Fibroblast of lung (primary cell): Measurements from ENCODE around the gene THAP10. TPM values are rescaled to one million over a fixed set of nuclear protein-coding genes. Genes with fewer than 3 reads are reported as not detected.
A peak's percentile ranks its signal among the peaks of the same experiment; 100 is the strongest.

ENCODE experiments used
- DNase-seq, 2 donors: peaks; one replicate each; pipeline versions ENCODE4 v3.0.0 to v3.0.0-alpha.2; 2010; ENCODE audit warnings: low read depth in 2 of 2
- H2AFZ ChIP-seq: 2 replicates; pipeline ENCODE4 v1.5.1; 2012; ENCODE audit warnings: low read length, control low read depth, inconsistent platforms
- H3K27ac ChIP-seq: 2 replicates; pipeline ENCODE4 v1.5.1; 2011; ENCODE audit warnings: low read length, control low read depth; ENCODE audit not compliant: insufficient read depth
- H3K27me3 ChIP-seq: 2 replicates; pipeline ENCODE4 v1.5.1; 2011; ENCODE audit warnings: mild to moderate bottlenecking, low read length; ENCODE audit not compliant: control insufficient read depth, insufficient read depth
- H3K36me3 ChIP-seq: 2 replicates; pipeline ENCODE4 v1.5.1; 2011; ENCODE audit warnings: low read length; ENCODE audit not compliant: control insufficient read depth, insufficient read depth
- H3K4me1 ChIP-seq: 2 replicates; pipeline ENCODE4 v1.5.1; 2011; ENCODE audit warnings: low read length; ENCODE audit not compliant: control insufficient read depth, insufficient read depth; ENCODE audit errors: extremely low read depth
- H3K4me2 ChIP-seq: 2 replicates; pipeline ENCODE4 v1.5.1; 2011; ENCODE audit warnings: low read length, control low read depth; ENCODE audit not compliant: insufficient read depth; ENCODE audit errors: extremely low read depth
- H3K4me3 ChIP-seq, 4 experiments: fragments of 200-600 bp in 1 of 4; sonication (generic) in 1 of 4; replicated peaks in 1 of 4; 2 replicates each; pipeline ENCODE4 v1.5.1; 2011 to 2016; ENCODE audit warnings: low read length in 4 of 4, low read depth in 3 of 4, mild to moderate bottlenecking in 3 of 4, control low read depth in 2 of 4, inconsistent platforms in 1 of 4, mixed read lengths in 1 of 4; ENCODE audit not compliant: insufficient read depth in 1 of 4; ENCODE audit errors: control extremely low read depth in 1 of 4
- H3K79me2 ChIP-seq: 2 replicates; pipeline ENCODE4 v1.5.1; 2012; ENCODE audit warnings: mild to moderate bottlenecking, low read length, inconsistent platforms; ENCODE audit not compliant: control insufficient read depth, insufficient read depth
- H3K9ac ChIP-seq: 2 replicates; pipeline ENCODE4 v1.5.1; 2011; ENCODE audit warnings: mild to moderate bottlenecking, low read length, control low read depth; ENCODE audit not compliant: insufficient read depth
- H3K9me3 ChIP-seq: 2 replicates; pipeline ENCODE4 v1.5.1; 2012; ENCODE audit warnings: low read depth, low read length; ENCODE audit not compliant: control insufficient read depth, insufficient read depth
- H4K20me1 ChIP-seq: 2 replicates; pipeline ENCODE4 v1.5.1; 2011; ENCODE audit warnings: low read length; ENCODE audit not compliant: control insufficient read depth, insufficient read depth; ENCODE audit errors: extremely low read depth
- CTCF ChIP-seq, 2 donors: IDR thresholded peaks in 1 of 2; conservative IDR thresholded peaks in 1 of 2; 1 replicate in 1 of 2; 2 replicates in 1 of 2; pipeline ENCODE4 v1.5.1; 2011 to 2012; ENCODE audit warnings: low read length in 2 of 2, control low read depth in 1 of 2, inconsistent platforms in 1 of 2, low read depth in 1 of 2, mild to moderate bottlenecking in 1 of 2
- EZH2 ChIP-seq: IDR thresholded peaks from 2 replicates; pipeline ENCODE4 v1.5.1; 2012; ENCODE audit warnings: low read length, control low read depth, mild to moderate bottlenecking; ENCODE audit errors: missing control alignments
- polyA plus RNA-seq, 2 donors: library from polyadenylated mRNA; depleted of rRNA in 1 of 2; stranded (reverse) in 1 of 2; unstranded in 1 of 2; fragments of >200 nt; gene quantifications; 2 replicates each; pipeline ENCODE4 v1.2.1, GENCODE V29; 2011 to 2012; ENCODE audit warnings: missing spikeins in 1 of 2
- total RNA-seq: library from RNA; depleted of rRNA; stranded (reverse); fragments of >200 nt; gene quantifications from 2 replicates; pipeline ENCODE4 v1.2.1, GENCODE V29; 2014

The THAP10 gene
- total and polyA plus RNA-seq, 2 donors (not counting 1 experiment from before 2014, with no cell fraction given) = 4.6 to 5.0 TPM

- peak overlapping the region; percentile 49 for H3K27ac ChIP-seq
- no peak for TF ChIP-seq EZH2
- TF ChIP-seq CTCF (conservative IDR thresholded peaks at IDR 0.05 in 1 of 2, IDR thresholded peaks at IDR 0.05 in 1 of 2; ENCODE audit: low read depth in 1 of 2, low read length in 2 of 2) = no peak
- no peak overlapping the region for H3K9ac ChIP-seq
- peaks cover 2% of the 10 kb centered on the region for H3K4me1 ChIP-seq
- H3K27me3 ChIP-seq = no peaks in the 10 kb centered on the region
- H3K9me3 ChIP-seq = no peaks in the 10 kb centered on the region
- no peaks in the 10 kb centered on the region for H3K36me3 ChIP-seq
- no peaks in the 10 kb centered on the region for H3K79me2 ChIP-seq
- no peak overlapping the region for H3K4me3 ChIP-seq
- no peaks in the 10 kb centered on the region for H4K20me1 ChIP-seq
- no peak overlapping the region for H3K4me2 ChIP-seq
- DNase-seq = peak; percentile 71 to 93
- peak overlapping the region; percentile 52 for H2AFZ ChIP-seq
These were observed 9.9 kb upstream of the THAP10 start for GRCh38 chr15:70902107-70902506.

- Histone ChIP-seq H3K9me3 (no peaks in the 10 kb centered on the region), H3K4me1 (peaks cover 3% of the 10 kb centered on the region), H3K36me3 (no peaks in the 10 kb centered on the region), H3K9ac (peak overlapping the region; percentile 70), H3K4me3 (peak overlapping the region; percentile 77 to 99 (median 89)), H3K27me3 (no peaks in the 10 kb centered on the region), H4K20me1 (no peaks in the 10 kb centered on the region), H3K4me2 (peak overlapping the region; percentile 78), H3K27ac (peak overlapping the region; percentile 95), H3K79me2 (peaks cover 21% of the 10 kb centered on the region), H2AFZ (peak overlapping the region; percentile 96)
- TF ChIP-seq EZH2 = no peak
- peak; percentile 72 to 76 for TF ChIP-seq CTCF (conservative IDR thresholded peaks at IDR 0.05 in 1 of 2, IDR thresholded peaks at IDR 0.05 in 1 of 2; ENCODE audit: low read depth in 1 of 2, low read length in 2 of 2)
- peak; percentile 65 to 80 for DNase-seq
These were observed 803 bp upstream of the THAP10 start for GRCh38 chr15:70892912-70893560.

- Histone ChIP-seq H3K4me3 (no peak overlapping the region), H3K27ac (no peak overlapping the region), H3K79me2 (no peaks in the 10 kb centered on the region), H3K36me3 (no peaks in the 10 kb centered on the region), H3K9me3 (no peaks in the 10 kb centered on the region), H3K4me1 (peaks cover 15% of the 10 kb centered on the region), H2AFZ (no peak overlapping the region), H3K27me3 (no peaks in the 10 kb centered on the region), H3K4me2 (peak overlapping the region; percentile 35), H4K20me1 (no peaks in the 10 kb centered on the region), H3K9ac (no peak overlapping the region)
- TF ChIP-seq EZH2 (no peak), CTCF (conservative IDR thresholded peaks at IDR 0.05 in 1 of 2, IDR thresholded peaks at IDR 0.05 in 1 of 2; ENCODE audit: low read depth in 1 of 2, low read length in 2 of 2) (no peak)
- DNase-seq = peak in 1 of 2 donors; percentile 57
These were observed 9.9 kb downstream of the THAP10 start for GRCh38 chr15:70882361-70882760.
